Hepatocyte (in vitro differentiated cells): ENCODE measurements around the gene SLC16A8. TPM values are rescaled to one million over a fixed set of nuclear protein-coding genes. Genes with fewer than 3 reads are reported as not detected.

ENCODE experiments used
- DNase-seq: peaks from one replicate; pipeline ENCODE4 v3.0.0-alpha.2; 2016; ENCODE audit warnings: low spot score
- H2AFZ ChIP-seq: fragments of 200-600 bp; sonication (generic); 2 replicates; pipeline ENCODE4 v1.6.0; 2016; ENCODE audit warnings: antibody characterized with exemption, mild to moderate bottlenecking
- H3K27ac ChIP-seq: fragments of 200-600 bp; sonication (generic); 2 replicates; pipeline ENCODE4 v1.5.1; 2016; ENCODE audit warnings: mild to moderate bottlenecking
- H3K27me3 ChIP-seq: fragments of 200-600 bp; sonication (generic); 2 replicates; pipeline ENCODE4 v1.6.1; 2016
- H3K36me3 ChIP-seq: fragments of 200-600 bp; sonication (generic); replicated peaks from 2 replicates; pipeline ENCODE4 v1.5.1; 2016; ENCODE audit warnings: low read depth; ENCODE audit not compliant: insufficient read depth
- H3K4me1 ChIP-seq: fragments of 200-600 bp; sonication (generic); 2 replicates; pipeline ENCODE4 v1.5.1; 2016; ENCODE audit warnings: mild to moderate bottlenecking, moderate library complexity; ENCODE audit not compliant: insufficient read depth
- H3K4me2 ChIP-seq: fragments of 200-600 bp; sonication (generic); 2 replicates; pipeline ENCODE4 v1.6.0; 2016
- H3K4me3 ChIP-seq: fragments of 200-600 bp; sonication (generic); 2 replicates; pipeline ENCODE4 v1.5.1; 2016; ENCODE audit warnings: mild to moderate bottlenecking
- H3K79me2 ChIP-seq: fragments of 200-600 bp; sonication (generic); 2 replicates; pipeline ENCODE4 v1.6.0; 2017; ENCODE audit warnings: mild to moderate bottlenecking
- H3K9me2 ChIP-seq: fragments of 200-600 bp; sonication (generic); replicated peaks from 2 replicates; pipeline ENCODE4 v1.6.0; 2017; ENCODE audit warnings: mild to moderate bottlenecking; ENCODE audit not compliant: insufficient read depth
- H3K9me3 ChIP-seq: fragments of 200-600 bp; sonication (generic); 2 replicates; pipeline ENCODE4 v1.5.1; 2016; ENCODE audit warnings: low read depth, mild to moderate bottlenecking
- H4K20me1 ChIP-seq: fragments of 200-600 bp; sonication (generic); 2 replicates; pipeline ENCODE4 v1.6.0; 2016; ENCODE audit warnings: mild to moderate bottlenecking; ENCODE audit not compliant: insufficient read depth, poor library complexity, severe bottlenecking
- CTCF ChIP-seq: fragments of 200-600 bp; sonication (generic); IDR thresholded peaks from 2 replicates; pipeline ENCODE4 v1.5.1; 2016; ENCODE audit warnings: antibody characterized with exemption, mild to moderate bottlenecking; ENCODE audit not compliant: poor library complexity
- EZH2 ChIP-seq: fragments of 200-600 bp; sonication (generic); IDR thresholded peaks from 2 replicates; pipeline ENCODE4 v1.6.1; 2016; ENCODE audit warnings: antibody characterized with exemption, mild to moderate bottlenecking, borderline replicate concordance
- EZH2phosphoT487 ChIP-seq: fragments of 200-600 bp; sonication (generic); IDR thresholded peaks from one replicate; pipeline ENCODE4 v1.6.1; 2018; ENCODE audit warnings: antibody characterized with exemption, mild to moderate bottlenecking, low read depth, moderate library complexity; ENCODE audit not compliant: unreplicated experiment, severe bottlenecking
- WGBS: methylation state at CpG from one replicate; pipeline ENCODE4 v1.1.6; 2016; ENCODE audit warnings: low lambda C conversion rate; ENCODE audit errors: missing lambda C conversion rate; 5-methylcytosine and 5-hydroxymethylcytosine counted together
- polyA plus RNA-seq: library from polyadenylated mRNA; unstranded; fragments of >200 nt; fragmentation: Nextera tagmentation; extraction: Ambion mirVana; gene quantifications from 2 replicates; pipeline ENCODE4 v1.2.1, GENCODE V29; 2016
- total RNA-seq: library from RNA; depleted of rRNA; stranded (reverse); fragments of >200 nt; gene quantifications from 2 replicates; pipeline ENCODE4 v1.2.3, GENCODE V29; 2014

Gene SLC16A8
- total and polyA plus RNA-seq, 2 experiments from 2014 or later, result 0.63 TPM; not detected in 1

DNA sequence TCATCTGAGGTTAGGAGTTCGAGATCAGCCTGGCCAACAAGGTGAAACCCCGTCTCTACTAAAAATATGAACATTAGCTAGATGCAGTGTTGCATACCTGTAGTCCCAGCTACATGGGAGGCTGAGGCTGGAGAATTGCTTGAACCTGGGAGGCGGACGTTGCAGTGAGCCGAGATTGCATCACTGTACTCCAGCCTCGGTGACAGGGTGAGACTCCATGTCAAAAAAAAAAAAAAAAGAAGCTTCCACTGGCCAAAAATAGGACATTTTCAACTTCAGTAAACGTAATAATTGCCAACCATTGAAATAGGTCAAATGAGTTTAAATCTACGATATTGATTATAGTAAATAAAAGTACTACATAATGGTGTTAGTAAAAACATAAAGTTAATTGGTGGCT is 19.7 kb upstream of the SLC16A8 start:
- no peaks in the 10 kb centered on the region for H3K9me3 ChIP-seq
- peaks cover 5% of the 10 kb centered on the region for H3K4me1 ChIP-seq
- H2AFZ ChIP-seq, result no peak overlapping the region
- no peaks in the 10 kb centered on the region for H4K20me1 ChIP-seq
- DNase-seq, result no peak
- H3K27me3 ChIP-seq, result no peaks in the 10 kb centered on the region
- no peaks in the 10 kb centered on the region for H3K79me2 ChIP-seq
- H3K4me3 ChIP-seq, result no peak overlapping the region
- TF ChIP-seq EZH2phosphoT487 (no peak), EZH2 (no peak), CTCF (no peak)
- no peak overlapping the region for H3K4me2 ChIP-seq
- 83% methylated on average over 8 of the region's 8 CpGs for WGBS
- no peaks in the 10 kb centered on the region for H3K36me3 ChIP-seq
- no peaks in the 10 kb centered on the region for H3K9me2 ChIP-seq
- no peak overlapping the region for H3K27ac ChIP-seq

GRCh38 chr22:38098410-38099249 is 14.6 kb upstream of the SLC16A8 start:
- Histone ChIP-seq H2AFZ (no peak overlapping the region), H4K20me1 (no peaks in the 10 kb centered on the region), H3K9me2 (no peaks in the 10 kb centered on the region), H3K4me3 (no peak overlapping the region), H3K9me3 (no peaks in the 10 kb centered on the region), H3K27me3 (no peaks in the 10 kb centered on the region), H3K79me2 (no peaks in the 10 kb centered on the region), H3K4me1 (peaks cover 18% of the 10 kb centered on the region), H3K4me2 (no peak overlapping the region), H3K27ac (peak overlapping the region; percentile 93), H3K36me3 (no peaks in the 10 kb centered on the region)
- TF ChIP-seq EZH2phosphoT487 (no peak), CTCF (no peak), EZH2 (no peak)
- DNase-seq, result peak; percentile 55
- 56% methylated on average over 9 of the region's 9 CpGs for WGBS

DNA sequence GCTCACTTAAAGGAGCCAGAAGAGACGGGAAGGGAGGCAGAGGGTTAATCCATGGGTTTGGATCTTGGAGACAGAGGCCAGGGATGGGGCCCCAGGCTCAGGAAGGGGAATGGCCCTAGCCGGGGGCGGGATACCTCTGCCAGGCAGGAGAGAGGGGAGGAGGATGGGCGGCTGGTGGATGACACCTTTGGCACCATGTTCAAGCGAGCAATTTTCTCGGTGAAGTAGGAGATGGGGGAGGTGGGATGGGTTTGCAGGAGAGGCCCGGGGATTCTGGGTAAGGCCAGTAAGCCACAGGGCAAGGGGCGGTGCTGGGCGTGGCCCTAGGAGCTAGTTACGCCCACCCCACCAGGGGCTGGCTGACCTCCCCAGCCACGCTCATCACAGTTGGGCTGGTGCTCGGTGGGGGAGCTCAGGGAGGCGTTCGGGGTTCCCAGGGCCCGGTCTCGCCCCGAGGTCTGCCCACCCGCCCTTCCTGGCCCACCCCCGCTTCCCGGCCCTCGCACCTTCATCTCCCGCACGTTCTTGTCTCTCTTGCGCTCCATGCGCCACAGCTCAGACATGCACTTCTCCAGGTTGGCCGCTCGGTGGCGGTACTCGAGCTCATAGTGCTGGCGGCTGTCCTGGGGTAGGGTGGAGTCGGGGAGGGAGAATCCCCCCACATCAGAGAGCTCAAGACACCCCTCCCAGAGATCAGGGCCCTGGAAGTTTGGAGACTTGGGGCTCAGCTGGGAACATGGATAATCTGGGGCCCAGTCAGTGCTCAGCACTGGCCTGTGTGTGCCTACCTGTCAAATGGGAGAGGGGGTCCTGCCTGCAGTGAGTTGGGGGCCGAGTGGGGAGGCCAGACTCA is 13.8 kb upstream of the SLC16A8 start:
- 27% methylated on average over 14 of the region's 32 CpGs for WGBS
- no peaks in the 10 kb centered on the region for H3K9me2 ChIP-seq
- no peak overlapping the region for H3K4me2 ChIP-seq
- H3K4me1 ChIP-seq, result peaks cover 18% of the 10 kb centered on the region
- no peak overlapping the region for H2AFZ ChIP-seq
- no peaks in the 10 kb centered on the region for H3K79me2 ChIP-seq
- no peaks in the 10 kb centered on the region for H3K9me3 ChIP-seq
- H3K36me3 ChIP-seq, result no peaks in the 10 kb centered on the region
- H3K4me3 ChIP-seq, result no peak overlapping the region
- peak overlapping the region; percentile 93 for H3K27ac ChIP-seq
- no peak for DNase-seq
- TF ChIP-seq CTCF (peak; percentile 43), EZH2 (no peak), EZH2phosphoT487 (no peak)
- H4K20me1 ChIP-seq, result no peaks in the 10 kb centered on the region
- no peaks in the 10 kb centered on the region for H3K27me3 ChIP-seq
